Measurements from ENCODE around the gene EOLA2.

GRCh38 chrX:149937871-149938426 lies 342 bp downstream of the EOLA2 start:
- TF ChIP-seq POLR2AphosphoS5 (IDR thresholded peaks at IDR 0.05; ENCODE audit: control insufficient read depth, insufficient read depth, low read depth, low read length) (no peak), JUN (IDR thresholded peaks at IDR 0.05; ENCODE audit: borderline replicate concordance, low read depth, low read length) (no peak), JUN (CRISPR knock-in tag; IDR thresholded peaks at IDR 0.05; ENCODE audit: borderline replicate concordance) (no peak), USF1 (CRISPR knock-in tag; IDR thresholded peaks at IDR 0.05) (no peak), NFRKB (IDR thresholded peaks at IDR 0.05; ENCODE audit: low read depth) (no peak), ZNF766 (CRISPR knock-in tag; conservative IDR thresholded peaks at IDR 0.05) (no peak), FOXA1 (IDR thresholded peaks at IDR 0.05; ENCODE audit: borderline replicate concordance) (no peak), FOS (IDR thresholded peaks at IDR 0.05; ENCODE audit: extremely low read depth, insufficient read length) (no peak), RB1 (IDR thresholded peaks at IDR 0.05; ENCODE audit: low read depth) (no peak), IRF1 (CRISPR knock-in tag; IDR thresholded peaks at IDR 0.05; ENCODE audit: borderline replicate concordance) (no peak), POLR2AphosphoS2 (IDR thresholded peaks at IDR 0.05; ENCODE audit: low read length) (no peak), MXI1 (IDR thresholded peaks at IDR 0.05; ENCODE audit: low read depth, low read length) (no peak; the same call in 1 of the 2 replicates)
- TF ChIP-seq, protein P1, sequence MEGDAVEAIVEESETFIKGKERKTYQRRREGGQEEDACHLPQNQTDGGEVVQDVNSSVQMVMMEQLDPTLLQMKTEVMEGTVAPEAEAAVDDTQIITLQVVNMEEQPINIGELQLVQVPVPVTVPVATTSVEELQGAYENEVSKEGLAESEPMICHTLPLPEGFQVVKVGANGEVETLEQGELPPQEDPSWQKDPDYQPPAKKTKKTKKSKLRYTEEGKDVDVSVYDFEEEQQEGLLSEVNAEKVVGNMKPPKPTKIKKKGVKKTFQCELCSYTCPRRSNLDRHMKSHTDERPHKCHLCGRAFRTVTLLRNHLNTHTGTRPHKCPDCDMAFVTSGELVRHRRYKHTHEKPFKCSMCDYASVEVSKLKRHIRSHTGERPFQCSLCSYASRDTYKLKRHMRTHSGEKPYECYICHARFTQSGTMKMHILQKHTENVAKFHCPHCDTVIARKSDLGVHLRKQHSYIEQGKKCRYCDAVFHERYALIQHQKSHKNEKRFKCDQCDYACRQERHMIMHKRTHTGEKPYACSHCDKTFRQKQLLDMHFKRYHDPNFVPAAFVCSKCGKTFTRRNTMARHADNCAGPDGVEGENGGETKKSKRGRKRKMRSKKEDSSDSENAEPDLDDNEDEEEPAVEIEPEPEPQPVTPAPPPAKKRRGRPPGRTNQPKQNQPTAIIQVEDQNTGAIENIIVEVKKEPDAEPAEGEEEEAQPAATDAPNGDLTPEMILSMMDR (IDR thresholded peaks at IDR 0.05 in 2 of 3, conservative IDR thresholded peaks at IDR 0.05 in 1 of 3; ENCODE audit: insufficient read depth in 2 of 3, low read depth in 1 of 3, low read length in 3 of 3) = no peak
- TF ChIP-seq, protein P2, sequence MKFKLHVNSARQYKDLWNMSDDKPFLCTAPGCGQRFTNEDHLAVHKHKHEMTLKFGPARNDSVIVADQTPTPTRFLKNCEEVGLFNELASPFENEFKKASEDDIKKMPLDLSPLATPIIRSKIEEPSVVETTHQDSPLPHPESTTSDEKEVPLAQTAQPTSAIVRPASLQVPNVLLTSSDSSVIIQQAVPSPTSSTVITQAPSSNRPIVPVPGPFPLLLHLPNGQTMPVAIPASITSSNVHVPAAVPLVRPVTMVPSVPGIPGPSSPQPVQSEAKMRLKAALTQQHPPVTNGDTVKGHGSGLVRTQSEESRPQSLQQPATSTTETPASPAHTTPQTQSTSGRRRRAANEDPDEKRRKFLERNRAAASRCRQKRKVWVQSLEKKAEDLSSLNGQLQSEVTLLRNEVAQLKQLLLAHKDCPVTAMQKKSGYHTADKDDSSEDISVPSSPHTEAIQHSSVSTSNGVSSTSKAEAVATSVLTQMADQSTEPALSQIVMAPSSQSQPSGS (CRISPR knock-in tag; IDR thresholded peaks at IDR 0.05) = no peak
- TF ChIP-seq, protein P3, sequence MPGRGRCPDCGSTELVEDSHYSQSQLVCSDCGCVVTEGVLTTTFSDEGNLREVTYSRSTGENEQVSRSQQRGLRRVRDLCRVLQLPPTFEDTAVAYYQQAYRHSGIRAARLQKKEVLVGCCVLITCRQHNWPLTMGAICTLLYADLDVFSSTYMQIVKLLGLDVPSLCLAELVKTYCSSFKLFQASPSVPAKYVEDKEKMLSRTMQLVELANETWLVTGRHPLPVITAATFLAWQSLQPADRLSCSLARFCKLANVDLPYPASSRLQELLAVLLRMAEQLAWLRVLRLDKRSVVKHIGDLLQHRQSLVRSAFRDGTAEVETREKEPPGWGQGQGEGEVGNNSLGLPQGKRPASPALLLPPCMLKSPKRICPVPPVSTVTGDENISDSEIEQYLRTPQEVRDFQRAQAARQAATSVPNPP (IDR thresholded peaks at IDR 0.05; ENCODE audit: borderline replicate concordance, insufficient read depth, insufficient read length) = no peak

Data from K562 (cell line).